ENCODE results near the gene ZC3H12A.

The ZC3H12A gene

GRCh38 chr1:37476460-37477197 lies 2.2 kb downstream of the ZC3H12A start (continued):
- no peak for TF ChIP-seq CTCF (tag by site-specific recombination; IDR thresholded peaks at IDR 0.05)
- no peak for TF ChIP-seq ZNF701 (tag by site-specific recombination; IDR thresholded peaks at IDR 0.05)
- TF ChIP-seq ZNF585B (tag by site-specific recombination; IDR thresholded peaks at IDR 0.05), result no peak
- no peak for TF ChIP-seq ZNF140 (tag by site-specific recombination; IDR thresholded peaks at IDR 0.05)
- no peak for TF ChIP-seq ZNF155 (tag by site-specific recombination; IDR thresholded peaks at IDR 0.05)
- TF ChIP-seq ZNF24 (tag by site-specific recombination; IDR thresholded peaks at IDR 0.05), result no peak
- no peak for TF ChIP-seq REST (tag by site-specific recombination; IDR thresholded peaks at IDR 0.05)
- TF ChIP-seq OSR2 (tag by site-specific recombination; IDR thresholded peaks at IDR 0.05), result no peak
- TF ChIP-seq ZBTB1 (tag by site-specific recombination; IDR thresholded peaks at IDR 0.05), result no peak
- TF ChIP-seq ZNF549 (tag by site-specific recombination; IDR thresholded peaks at IDR 0.05), result no peak
- no peak for TF ChIP-seq ZNF777 (tag by site-specific recombination; IDR thresholded peaks at IDR 0.05; ENCODE audit: borderline replicate concordance)
- TF ChIP-seq REPIN1 (tag by site-specific recombination; IDR thresholded peaks at IDR 0.05; ENCODE audit: low read depth), result no peak
- no peak for TF ChIP-seq ZNF510 (tag by site-specific recombination; IDR thresholded peaks at IDR 0.05; ENCODE audit: insufficient replicate concordance)
- TF ChIP-seq ZNF341 (tag by site-specific recombination; IDR thresholded peaks at IDR 0.05; ENCODE audit: low read depth), result peak; percentile 59
- no peak for TF ChIP-seq ZNF501 (tag by site-specific recombination; IDR thresholded peaks at IDR 0.05)
- no peak for TF ChIP-seq ZNF211 (tag by site-specific recombination; IDR thresholded peaks at IDR 0.05; ENCODE audit: low read depth)
- TF ChIP-seq ATF2 (tag by site-specific recombination; IDR thresholded peaks at IDR 0.05; ENCODE audit: low read depth), result no peak
- no peak for TF ChIP-seq ZNF302 (tag by site-specific recombination; IDR thresholded peaks at IDR 0.05; ENCODE audit: low read depth)
- no peak for TF ChIP-seq ZNF391 (tag by site-specific recombination; IDR thresholded peaks at IDR 0.05; ENCODE audit: borderline replicate concordance, low read depth)
- no peak for TF ChIP-seq ZNF747 (tag by site-specific recombination; IDR thresholded peaks at IDR 0.05)
- TF ChIP-seq HOXA7 (CRISPR knock-in tag; IDR thresholded peaks at IDR 0.05; ENCODE audit: borderline replicate concordance), result no peak
- TF ChIP-seq ZNF548 (tag by site-specific recombination; IDR thresholded peaks at IDR 0.05), result no peak
- TF ChIP-seq PRDM4 (tag by site-specific recombination; IDR thresholded peaks at IDR 0.05), result no peak
- TF ChIP-seq ZNF561 (tag by site-specific recombination; IDR thresholded peaks at IDR 0.05; ENCODE audit: borderline replicate concordance), result no peak
- TF ChIP-seq ZXDB (tag by site-specific recombination; IDR thresholded peaks at IDR 0.05), result peak; percentile 88
- no peak for TF ChIP-seq ZNF558 (tag by site-specific recombination; IDR thresholded peaks at IDR 0.05)
- no peak for TF ChIP-seq PRDM1 (tag by site-specific recombination; IDR thresholded peaks at IDR 0.05)
- peak; percentile 73 for TF ChIP-seq ZFP69B (tag by site-specific recombination; IDR thresholded peaks at IDR 0.05)
- no peak for TF ChIP-seq SALL2 (tag by site-specific recombination; IDR thresholded peaks at IDR 0.05; ENCODE audit: borderline replicate concordance)
- no peak for TF ChIP-seq ZNF555 (tag by site-specific recombination; conservative IDR thresholded peaks at IDR 0.05)
- no peak for TF ChIP-seq ZNF423 (tag by site-specific recombination; IDR thresholded peaks at IDR 0.05)
- no peak for TF ChIP-seq ZNF580 (tag by site-specific recombination; IDR thresholded peaks at IDR 0.05)
- TF ChIP-seq ZNF2 (tag by site-specific recombination; IDR thresholded peaks at IDR 0.05), result no peak
